Measurements from ENCODE around the gene PSMC1.

- no peak for TF ChIP-seq FOXJ3 (CRISPR knock-in tag; IDR thresholded peaks at IDR 0.05)
- TF ChIP-seq RFX5 (IDR thresholded peaks at IDR 0.05; ENCODE audit: low read length), result no peak
- TF ChIP-seq, protein P1, sequence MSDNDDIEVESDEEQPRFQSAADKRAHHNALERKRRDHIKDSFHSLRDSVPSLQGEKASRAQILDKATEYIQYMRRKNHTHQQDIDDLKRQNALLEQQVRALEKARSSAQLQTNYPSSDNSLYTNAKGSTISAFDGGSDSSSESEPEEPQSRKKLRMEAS (IDR thresholded peaks at IDR 0.05; ENCODE audit: low read depth), result no peak
- TF ChIP-seq EZH2phosphoT487 (IDR thresholded peaks at IDR 0.05; ENCODE audit: borderline replicate concordance, low read depth), result no peak
- no peak for TF ChIP-seq MEF2A (IDR thresholded peaks at IDR 0.05; ENCODE audit: borderline replicate concordance, low read depth)
- TF ChIP-seq, protein P2, sequence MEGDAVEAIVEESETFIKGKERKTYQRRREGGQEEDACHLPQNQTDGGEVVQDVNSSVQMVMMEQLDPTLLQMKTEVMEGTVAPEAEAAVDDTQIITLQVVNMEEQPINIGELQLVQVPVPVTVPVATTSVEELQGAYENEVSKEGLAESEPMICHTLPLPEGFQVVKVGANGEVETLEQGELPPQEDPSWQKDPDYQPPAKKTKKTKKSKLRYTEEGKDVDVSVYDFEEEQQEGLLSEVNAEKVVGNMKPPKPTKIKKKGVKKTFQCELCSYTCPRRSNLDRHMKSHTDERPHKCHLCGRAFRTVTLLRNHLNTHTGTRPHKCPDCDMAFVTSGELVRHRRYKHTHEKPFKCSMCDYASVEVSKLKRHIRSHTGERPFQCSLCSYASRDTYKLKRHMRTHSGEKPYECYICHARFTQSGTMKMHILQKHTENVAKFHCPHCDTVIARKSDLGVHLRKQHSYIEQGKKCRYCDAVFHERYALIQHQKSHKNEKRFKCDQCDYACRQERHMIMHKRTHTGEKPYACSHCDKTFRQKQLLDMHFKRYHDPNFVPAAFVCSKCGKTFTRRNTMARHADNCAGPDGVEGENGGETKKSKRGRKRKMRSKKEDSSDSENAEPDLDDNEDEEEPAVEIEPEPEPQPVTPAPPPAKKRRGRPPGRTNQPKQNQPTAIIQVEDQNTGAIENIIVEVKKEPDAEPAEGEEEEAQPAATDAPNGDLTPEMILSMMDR (IDR thresholded peaks at IDR 0.05), result no peak
- no peak for TF ChIP-seq USF2 (IDR thresholded peaks at IDR 0.05; ENCODE audit: borderline replicate concordance, low read depth, low read length)
- no peak for TF ChIP-seq SIN3A (IDR thresholded peaks at IDR 0.05; ENCODE audit: borderline replicate concordance, low read depth, low read length)
- TF ChIP-seq POLR2AphosphoS5 (IDR thresholded peaks at IDR 0.05; ENCODE audit: low read depth, low read length), result no peak
- no peak for TF ChIP-seq EP300 (IDR thresholded peaks at IDR 0.05; ENCODE audit: borderline replicate concordance in 1 of 2, low read depth in 1 of 2, low read length in 1 of 2)
- TF ChIP-seq NFIC (IDR thresholded peaks at IDR 0.05; ENCODE audit: borderline replicate concordance), result no peak
Measured at GRCh38 chr14:90281756-90282155, 25.4 kb downstream of the PSMC1 start.
